ENCODE data around the gene PLCZ1.
"Not testable (repeated sequence)": the region's sequence is repeated elsewhere in the genome, so short reads cannot be mapped to it uniquely, and the experiment has no call there.

PLCZ1 gene

DNA sequence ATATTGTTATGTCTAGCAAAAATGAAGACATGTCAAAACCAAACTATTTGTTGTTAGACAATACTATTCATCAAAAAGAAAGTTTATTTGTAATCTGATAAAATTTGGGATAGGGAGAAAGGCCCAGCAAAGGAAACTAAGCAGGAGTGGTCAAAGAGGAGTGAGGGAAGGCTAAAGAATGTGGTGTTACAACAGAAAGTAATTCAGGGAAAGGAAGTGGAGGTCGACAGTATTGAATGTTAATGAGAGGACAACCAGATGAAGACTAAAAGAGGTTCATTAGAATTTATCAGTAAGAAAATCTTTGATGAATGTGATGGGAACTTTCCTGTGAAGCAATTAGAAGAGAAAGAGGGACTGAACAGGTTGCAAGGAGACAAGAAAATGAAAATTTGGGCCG is 33.9 kb downstream of the PLCZ1 start:
- DNase-seq (ENCODE audit: low read depth in 2 of 2): no peak

GRCh38 chr12:18703321-18703720 is 34.5 kb downstream of the PLCZ1 start:
- no peak for DNase-seq (ENCODE audit: low read depth in 2 of 2)

DNA sequence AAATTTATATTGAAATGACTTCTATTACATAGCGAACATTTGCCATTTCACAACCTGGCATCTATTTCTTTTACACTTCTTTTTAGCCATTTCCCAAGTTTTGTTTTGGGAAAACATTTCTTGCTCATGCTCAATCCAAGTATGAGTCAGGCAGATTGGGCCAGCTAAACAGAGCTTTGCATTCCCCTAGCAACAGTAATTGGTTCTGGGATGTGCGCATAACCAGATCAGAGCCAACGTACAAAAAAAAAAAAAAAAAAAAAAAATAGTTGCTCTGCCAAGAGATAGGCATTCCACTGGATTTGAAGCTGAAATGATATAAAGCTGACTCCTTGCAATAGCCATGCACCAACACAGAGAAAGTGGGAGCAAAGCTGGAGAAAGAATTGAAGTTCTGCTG is 37.5 kb downstream of the PLCZ1 start:
- DNase-seq (ENCODE audit: low read depth in 2 of 2): no peak

DNA sequence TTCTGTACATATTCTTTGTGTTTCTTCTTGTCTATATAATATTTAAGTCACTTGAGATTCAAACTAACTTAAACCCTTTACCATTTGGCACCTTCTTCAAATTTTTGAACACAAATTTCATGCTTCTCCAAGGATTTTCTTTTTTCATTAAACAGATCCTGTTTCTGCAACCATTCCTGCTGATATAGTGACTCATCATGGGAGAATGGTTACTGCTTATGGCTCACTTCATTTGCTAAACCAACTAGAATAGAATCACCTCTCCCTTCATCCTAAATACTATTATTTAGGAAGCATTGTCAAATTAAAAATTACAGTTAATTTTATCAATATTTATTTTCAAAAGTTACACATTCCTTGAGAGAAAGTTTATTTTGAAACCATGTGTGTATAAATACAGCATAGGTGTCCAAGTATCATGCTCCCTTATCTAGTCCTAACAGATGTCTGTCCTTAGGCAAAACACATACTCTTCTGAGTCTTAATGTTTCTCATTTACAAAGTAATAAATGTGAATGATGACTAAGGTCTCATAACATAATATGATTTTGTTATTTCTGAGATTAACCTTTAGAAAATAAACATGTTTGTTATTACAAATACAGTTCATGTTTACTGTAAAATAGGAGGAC is 40.7 kb downstream of the PLCZ1 start:
- no peak for DNase-seq (ENCODE audit: low read depth in 2 of 2)

- not testable (repeated sequence) for DNase-seq (ENCODE audit: low read depth in 2 of 2)
Measured at GRCh38 chr12:18693986-18694385, 43.8 kb downstream of the PLCZ1 start.

DNA sequence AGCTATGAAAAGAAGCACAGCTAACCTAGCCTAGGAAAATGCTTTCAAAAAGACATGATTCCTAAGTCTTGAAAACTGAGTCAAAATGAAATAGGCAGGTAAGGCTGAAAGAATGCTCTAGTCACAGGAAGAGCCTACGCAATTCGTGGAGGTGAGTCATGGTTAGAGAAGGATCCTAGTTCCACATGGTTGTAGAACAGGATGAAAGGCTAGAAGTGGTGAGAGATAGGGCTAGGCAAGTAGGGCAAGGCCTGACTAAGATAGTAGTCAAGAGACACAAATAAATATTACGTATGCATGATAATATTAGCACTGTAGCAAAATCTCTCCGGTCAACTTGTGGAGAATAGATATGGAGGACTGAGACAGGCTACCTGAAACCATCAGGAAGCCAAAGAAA is 47.2 kb downstream of the PLCZ1 start:
- no peak for DNase-seq (ENCODE audit: low read depth in 2 of 2)

GRCh38 chr12:18689771-18690170 is 48.0 kb downstream of the PLCZ1 start:
- DNase-seq (ENCODE audit: low read depth in 2 of 2): no peak

- no peak for DNase-seq (ENCODE audit: low read depth in 2 of 2)
Measured at GRCh38 chr12:18684430-18684829, 53.4 kb downstream of the PLCZ1 start.

- DNase-seq (ENCODE audit: low read depth in 2 of 2): no peak
Measured at GRCh38 chr12:18683327-18684013, 54.3 kb downstream of the PLCZ1 start.

DNA sequence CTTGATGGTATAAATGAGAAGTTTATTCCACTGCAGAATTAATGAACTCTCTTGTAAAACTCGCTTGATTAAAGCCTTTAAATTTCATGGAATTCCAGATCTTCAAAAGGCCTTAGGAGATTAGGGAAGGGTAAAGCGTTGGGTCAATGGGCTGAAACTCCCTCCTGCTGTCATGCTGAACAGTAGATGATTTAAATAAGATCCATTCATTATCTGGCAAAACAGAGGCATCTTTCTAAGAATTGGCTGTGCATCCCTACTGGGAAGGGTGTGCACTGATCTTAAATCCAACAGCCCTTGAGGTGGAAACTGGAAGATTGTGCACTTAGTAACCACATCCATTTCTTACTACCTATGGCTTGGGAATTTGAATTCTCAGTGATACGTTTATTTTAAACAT is 56.0 kb downstream of the PLCZ1 start:
- DNase-seq (ENCODE audit: low read depth in 2 of 2): no peak

GRCh38 chr12:18676996-18677588 is 60.7 kb downstream of the PLCZ1 start:
- no peak for DNase-seq (ENCODE audit: low read depth in 2 of 2)

DNA sequence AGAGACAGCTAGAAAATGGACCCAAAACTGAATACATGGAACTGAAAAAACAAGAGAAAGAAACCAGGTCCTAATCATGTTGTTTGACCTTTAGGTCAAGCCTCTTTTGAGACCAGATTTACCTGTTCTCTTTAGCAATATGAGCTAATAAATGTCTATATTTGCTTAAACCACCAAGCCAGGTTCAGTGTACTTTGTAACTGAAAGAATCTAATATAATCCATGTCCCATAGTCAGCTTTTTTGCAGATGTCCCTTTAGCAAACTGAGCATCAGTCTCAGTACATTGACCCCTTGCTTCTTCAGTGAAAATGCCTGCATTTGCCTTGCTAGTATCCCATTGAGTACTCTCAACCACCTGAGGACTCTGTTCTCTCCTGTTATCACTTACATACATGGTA is 61.7 kb downstream of the PLCZ1 start:
- no peak for DNase-seq (ENCODE audit: low read depth in 2 of 2)

DNA sequence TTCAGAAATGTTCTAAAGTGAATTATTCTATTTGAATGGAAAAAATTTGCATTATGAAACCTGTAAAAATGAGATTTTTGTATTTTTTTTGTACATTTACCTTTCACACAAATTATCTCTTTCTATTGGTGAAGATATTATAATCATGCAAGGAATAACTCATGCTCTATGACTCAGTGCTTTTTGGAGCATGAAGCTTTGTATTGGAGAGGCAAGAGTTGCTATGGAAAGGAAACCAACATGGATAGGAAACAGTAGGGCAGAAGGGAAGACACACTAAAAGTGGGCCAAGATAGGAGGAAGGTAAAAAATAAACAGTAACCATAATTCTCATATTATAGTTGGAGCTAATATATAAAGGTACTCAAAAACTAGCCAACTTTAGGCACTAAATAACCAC is 79.0 kb downstream of the PLCZ1 start:
- no peak for DNase-seq (ENCODE audit: low read depth in 2 of 2)

DNA sequence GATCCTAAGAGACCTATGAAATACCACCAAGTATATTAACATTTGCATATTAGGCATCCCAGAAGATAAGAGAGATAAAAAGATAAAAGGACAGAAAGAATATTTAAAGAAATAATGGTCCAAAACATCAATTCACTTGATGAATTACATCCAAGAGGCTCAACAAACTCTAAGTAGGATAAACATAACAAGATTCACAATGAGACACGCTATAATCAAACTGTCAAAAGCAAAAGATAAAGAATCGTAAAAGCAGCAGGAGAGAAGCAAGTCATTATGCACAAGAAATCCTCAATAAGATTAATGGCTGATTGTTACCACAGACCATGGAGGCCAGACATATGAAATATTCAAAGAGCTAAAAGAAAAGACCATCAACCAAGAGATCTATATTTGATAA is 79.6 kb downstream of the PLCZ1 start:
- no peak for DNase-seq (ENCODE audit: low read depth in 2 of 2)

DNA sequence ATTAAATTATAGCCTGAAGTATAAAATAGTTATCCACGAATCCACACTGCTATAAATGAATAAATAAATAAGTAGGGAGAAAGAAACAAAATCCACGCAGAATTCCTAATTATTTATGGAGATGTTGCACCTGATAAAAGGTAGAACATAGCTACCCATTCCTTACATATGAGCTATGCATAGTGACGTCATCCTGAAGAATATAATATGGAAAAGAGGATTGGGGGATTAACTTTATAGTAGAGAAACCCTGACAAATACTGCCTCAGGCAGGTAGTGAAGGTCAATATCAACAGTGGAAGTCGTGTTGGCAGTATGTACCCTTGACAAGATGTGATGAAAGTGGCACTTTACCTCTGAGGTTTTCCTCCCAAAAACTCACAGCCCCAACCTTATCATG is 82.5 kb downstream of the PLCZ1 start:
- DNase-seq (ENCODE audit: low read depth in 2 of 2): no peak

- no peak for DNase-seq (ENCODE audit: low read depth in 2 of 2)
Measured at GRCh38 chr12:18653465-18653864, 84.3 kb downstream of the PLCZ1 start.

GRCh38 chr12:18652596-18652995 is 85.2 kb downstream of the PLCZ1 start:
- no peak for DNase-seq (ENCODE audit: low read depth in 2 of 2)

DNA sequence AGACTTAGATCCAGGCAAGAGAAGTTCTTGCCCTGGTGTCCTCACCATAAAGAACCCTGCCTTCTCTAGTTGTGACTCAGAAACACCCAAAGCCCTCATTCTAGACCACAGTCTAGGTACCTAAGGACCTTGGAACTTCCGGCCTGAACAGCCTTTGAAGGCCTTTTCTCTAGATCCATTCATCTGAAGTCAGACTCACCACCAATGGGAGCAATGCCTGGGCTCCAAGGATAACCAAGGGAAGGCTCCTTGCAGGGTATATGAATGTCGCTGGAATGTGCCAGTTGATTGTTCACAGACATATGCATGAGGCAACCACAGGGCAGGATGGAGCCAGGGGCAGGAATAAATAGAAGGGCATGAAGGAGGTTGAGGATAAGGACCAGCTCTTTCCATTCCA is 86.3 kb downstream of the PLCZ1 start:
- no peak for DNase-seq (ENCODE audit: low read depth in 2 of 2)

- no peak for DNase-seq (ENCODE audit: low read depth in 2 of 2)
Measured at GRCh38 chr12:18646286-18646890, 91.4 kb downstream of the PLCZ1 start.

GRCh38 chr12:18644564-18644963 is 93.2 kb downstream of the PLCZ1 start:
- no peak for DNase-seq (ENCODE audit: low read depth in 2 of 2)

GRCh38 chr12:18643681-18644080 is 94.1 kb downstream of the PLCZ1 start:
- DNase-seq (ENCODE audit: low read depth in 2 of 2): no peak

- no peak for DNase-seq (ENCODE audit: low read depth in 2 of 2)
Measured at GRCh38 chr12:18640321-18640955, 97.4 kb downstream of the PLCZ1 start.

DNA sequence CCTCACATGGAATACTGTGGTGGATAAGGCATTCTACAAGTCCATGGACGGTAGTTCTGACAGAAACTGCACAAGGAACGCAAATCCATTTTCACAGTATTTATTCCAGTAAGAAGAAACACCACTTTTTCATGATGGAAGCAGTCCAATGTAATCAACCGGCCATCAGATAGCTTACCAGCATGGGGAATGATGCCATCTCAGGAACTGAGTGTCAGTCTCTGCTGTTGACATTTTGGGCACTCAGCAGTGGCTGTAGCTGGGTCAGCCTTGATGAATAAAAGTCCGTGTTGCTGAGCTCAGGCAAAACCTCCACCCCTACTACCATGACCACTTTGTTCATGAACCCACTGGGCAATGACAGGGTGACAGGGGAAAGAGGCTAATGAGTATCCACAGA is 103.4 kb downstream of the PLCZ1 start:
- no peak for DNase-seq (ENCODE audit: low read depth in 2 of 2)

Measured in stimulated activated CD8-positive, alpha-beta memory T cell treated with anti-CD3 and anti-CD28 coated beads, Interleukin-15, amount 100 ng/mL, for 4 hours (primary cell).